GM19467 (cell line): ENCODE results near the gene ZIC4.

Experiments
- ATAC-seq: cut with Tn5 transposase; IDR thresholded peaks from one replicate; pipeline ENCODE4 v1.9.1; 2021; ENCODE audit warnings: mild to moderate bottlenecking, moderate library complexity; ENCODE audit not compliant: unreplicated experiment

The ZIC4 gene

GRCh38 chr3:147418371-147418781 lies 12.0 kb upstream of the ZIC4 start:
- ATAC-seq = no peak

- ATAC-seq = no peak
Observed at GRCh38 chr3:147417551-147418295, 11.4 kb upstream of the ZIC4 start.

- no peak for ATAC-seq
Observed at GRCh38 chr3:147416931-147417330, 10.6 kb upstream of the ZIC4 start.

- ATAC-seq = no peak
Observed at GRCh38 chr3:147415874-147416273, 9.5 kb upstream of the ZIC4 start.

GRCh38 chr3:147415286-147415685 lies 8.9 kb upstream of the ZIC4 start:
- no peak for ATAC-seq

- ATAC-seq = no peak
Observed at GRCh38 chr3:147414390-147415138, 8.2 kb upstream of the ZIC4 start.

GRCh38 chr3:147413686-147414389 lies 7.5 kb upstream of the ZIC4 start:
- ATAC-seq = no peak

- no peak for ATAC-seq
Observed at GRCh38 chr3:147412917-147413685, 6.8 kb upstream of the ZIC4 start.

- ATAC-seq = no peak
Observed at GRCh38 chr3:147412261-147412916, 6.0 kb upstream of the ZIC4 start.

- no peak for ATAC-seq
Observed at GRCh38 chr3:147411815-147412241, 5.5 kb upstream of the ZIC4 start.

- no peak for ATAC-seq
Observed at GRCh38 chr3:147411238-147411814, 5.0 kb upstream of the ZIC4 start.

GRCh38 chr3:147410526-147411237 lies 4.3 kb upstream of the ZIC4 start:
- no peak for ATAC-seq

GRCh38 chr3:147410116-147410525 lies 3.8 kb upstream of the ZIC4 start:
- ATAC-seq = no peak

- ATAC-seq = no peak
Observed at GRCh38 chr3:147409143-147410115, 3.1 kb upstream of the ZIC4 start, which contains the start of gene ZIC1. TSS of gene ZIC1 (plus strand) at chr3:147409365. CDS start at chr3:147410113, 748 bp downstream.

- no peak for ATAC-seq
Observed at GRCh38 chr3:147408188-147409100, 2.1 kb upstream of the ZIC4 start.

- ATAC-seq = no peak
Observed at GRCh38 chr3:147407498-147408187, 1.3 kb upstream of the ZIC4 start.

GRCh38 chr3:147407114-147407497 lies 763 bp upstream of the ZIC4 start:
- no peak for ATAC-seq
